Uterus (tissue), 2 donors: Measurements from ENCODE around the gene KCNK3.

ENCODE experiments used
- POLR2A ChIP-seq, 2 donors: fragments of 450-650 bp; IDR thresholded peaks; one replicate each; pipeline ENCODE4 v1.6.1; 2016; ENCODE audit warnings: antibody characterized with exemption in 2 of 2, mild to moderate bottlenecking in 1 of 2, moderate library complexity in 1 of 2
- TF ChIP-seq, protein P1 (sequence below), 4 experiments: fragments of 200-600 bp in 2 of 4; fragments of 450-650 bp in 2 of 4; sonication (generic) in 2 of 4; IDR thresholded peaks; one replicate each; pipeline ENCODE4 v1.5.1; 2016 to 2019; ENCODE audit warnings: antibody characterized with exemption in 4 of 4, mild to moderate bottlenecking in 2 of 4, moderate library complexity in 1 of 4

DNA sequence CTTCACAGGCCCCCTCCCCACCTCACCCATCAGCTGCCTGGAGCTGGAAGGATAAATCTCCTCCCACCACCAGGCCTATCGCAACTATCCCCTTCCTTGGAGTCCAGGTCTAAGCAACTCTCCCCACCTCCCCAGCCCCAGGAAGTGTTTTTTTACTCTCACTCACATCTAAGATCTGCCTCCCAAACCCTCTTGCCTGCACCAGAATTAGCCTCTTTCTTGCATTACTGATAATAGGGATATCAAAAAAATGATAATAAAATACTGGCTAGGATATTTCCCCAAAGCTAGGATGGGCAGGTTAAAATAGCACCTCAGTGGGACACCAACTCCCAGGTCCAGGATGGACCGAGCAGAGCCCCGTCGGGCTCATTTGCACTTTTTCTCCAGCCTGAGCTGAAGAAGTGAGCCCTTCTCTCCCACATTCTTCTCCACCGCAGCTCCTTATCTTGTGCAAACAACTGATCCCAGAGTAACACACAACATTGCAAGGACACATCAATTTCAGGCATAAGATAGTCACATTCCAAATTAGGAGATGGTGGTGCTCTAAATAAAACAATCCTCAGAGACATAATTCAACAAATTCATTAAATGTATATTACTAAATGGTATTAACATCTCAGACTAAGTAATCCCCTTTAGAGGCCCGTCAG is 33.7 kb upstream of the KCNK3 start:
- TF ChIP-seq, protein P1, sequence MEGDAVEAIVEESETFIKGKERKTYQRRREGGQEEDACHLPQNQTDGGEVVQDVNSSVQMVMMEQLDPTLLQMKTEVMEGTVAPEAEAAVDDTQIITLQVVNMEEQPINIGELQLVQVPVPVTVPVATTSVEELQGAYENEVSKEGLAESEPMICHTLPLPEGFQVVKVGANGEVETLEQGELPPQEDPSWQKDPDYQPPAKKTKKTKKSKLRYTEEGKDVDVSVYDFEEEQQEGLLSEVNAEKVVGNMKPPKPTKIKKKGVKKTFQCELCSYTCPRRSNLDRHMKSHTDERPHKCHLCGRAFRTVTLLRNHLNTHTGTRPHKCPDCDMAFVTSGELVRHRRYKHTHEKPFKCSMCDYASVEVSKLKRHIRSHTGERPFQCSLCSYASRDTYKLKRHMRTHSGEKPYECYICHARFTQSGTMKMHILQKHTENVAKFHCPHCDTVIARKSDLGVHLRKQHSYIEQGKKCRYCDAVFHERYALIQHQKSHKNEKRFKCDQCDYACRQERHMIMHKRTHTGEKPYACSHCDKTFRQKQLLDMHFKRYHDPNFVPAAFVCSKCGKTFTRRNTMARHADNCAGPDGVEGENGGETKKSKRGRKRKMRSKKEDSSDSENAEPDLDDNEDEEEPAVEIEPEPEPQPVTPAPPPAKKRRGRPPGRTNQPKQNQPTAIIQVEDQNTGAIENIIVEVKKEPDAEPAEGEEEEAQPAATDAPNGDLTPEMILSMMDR (IDR thresholded peaks at IDR 0.05), result no peak
- TF ChIP-seq POLR2A (IDR thresholded peaks at IDR 0.05), result no peak
